ENCODE measurements around the gene CACNG1.
"Not testable (repeated sequence)": the region's sequence is repeated elsewhere in the genome, so short reads cannot be mapped to it uniquely, and the experiment has no call there.

The CACNG1 gene

DNA sequence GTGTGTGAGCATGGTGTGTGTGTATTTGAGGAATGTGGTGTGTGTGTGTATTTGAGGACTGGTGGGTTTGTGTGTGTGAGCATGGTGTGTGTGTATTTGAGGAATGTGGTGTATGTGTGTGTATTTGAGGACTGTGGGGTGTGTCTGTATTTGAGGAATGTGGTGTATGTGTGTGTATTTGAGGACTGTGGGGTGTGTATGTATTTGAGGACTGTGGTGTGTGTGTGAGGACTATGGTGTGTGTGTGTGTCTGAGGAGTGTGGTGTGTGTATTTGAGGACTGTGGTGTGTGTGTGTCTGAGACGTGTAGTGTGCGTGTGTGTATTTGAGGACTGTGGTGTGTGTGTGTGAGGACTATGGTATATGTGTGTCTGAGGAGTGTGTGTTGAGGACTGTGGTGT, 18.0 kb upstream of the CACNG1 start:
- DNase-seq, result no peak

DNA sequence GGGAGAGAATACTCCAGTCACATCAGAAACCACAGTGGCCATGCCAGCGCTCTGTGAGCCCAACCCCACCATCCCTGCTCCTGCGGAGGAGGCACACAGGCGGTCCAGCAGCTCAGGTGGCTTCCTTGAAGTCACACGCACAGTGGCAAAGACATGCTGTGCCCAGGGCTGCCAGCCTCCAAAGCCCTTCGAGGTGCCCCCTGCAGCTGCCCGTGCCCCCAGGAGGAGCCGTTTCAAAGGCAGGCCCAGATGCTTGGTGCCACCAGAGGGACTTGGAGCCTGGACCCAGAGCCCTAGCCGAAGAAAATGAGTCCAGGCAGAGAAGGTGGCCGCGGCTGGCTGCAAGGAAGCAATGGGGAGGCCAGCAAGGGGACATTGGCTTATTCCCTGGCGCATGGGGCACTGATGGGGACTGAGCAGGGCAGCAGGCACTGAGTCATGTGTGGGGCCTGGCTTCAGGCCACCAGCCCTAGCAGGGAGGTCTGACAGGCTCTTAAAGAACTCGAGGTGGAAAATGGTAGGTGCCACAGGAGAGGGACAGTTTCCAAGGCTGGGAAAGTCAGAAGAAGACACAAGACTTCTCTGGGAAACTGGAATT, 17.2 kb upstream of the CACNG1 start:
- no peak for DNase-seq

DNA sequence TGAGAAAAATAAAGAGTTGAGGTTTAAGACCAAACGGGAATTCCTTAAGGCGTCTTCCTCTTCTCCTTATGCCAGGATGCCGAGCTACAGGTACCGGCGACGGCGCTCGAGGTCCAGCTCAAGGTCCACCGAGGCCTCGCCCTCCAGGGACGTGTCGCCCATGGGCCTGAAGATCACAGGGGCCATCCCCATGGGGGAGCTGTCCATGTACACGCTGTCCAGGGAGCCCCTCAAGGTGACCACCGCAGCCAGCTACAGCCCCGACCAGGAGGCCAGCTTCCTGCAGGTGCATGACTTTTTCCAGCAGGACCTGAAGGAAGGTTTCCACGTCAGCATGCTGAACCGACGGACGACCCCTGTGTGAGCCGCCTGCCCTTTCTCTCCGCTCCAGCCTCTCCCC, 13.7 kb upstream of the CACNG1 start:
- DNase-seq, result no peak

GRCh38 chr17:67032382-67032781, 12.0 kb upstream of the CACNG1 start:
- no peak for DNase-seq

GRCh38 chr17:67032985-67033384, 11.4 kb upstream of the CACNG1 start:
- no peak for DNase-seq

DNA sequence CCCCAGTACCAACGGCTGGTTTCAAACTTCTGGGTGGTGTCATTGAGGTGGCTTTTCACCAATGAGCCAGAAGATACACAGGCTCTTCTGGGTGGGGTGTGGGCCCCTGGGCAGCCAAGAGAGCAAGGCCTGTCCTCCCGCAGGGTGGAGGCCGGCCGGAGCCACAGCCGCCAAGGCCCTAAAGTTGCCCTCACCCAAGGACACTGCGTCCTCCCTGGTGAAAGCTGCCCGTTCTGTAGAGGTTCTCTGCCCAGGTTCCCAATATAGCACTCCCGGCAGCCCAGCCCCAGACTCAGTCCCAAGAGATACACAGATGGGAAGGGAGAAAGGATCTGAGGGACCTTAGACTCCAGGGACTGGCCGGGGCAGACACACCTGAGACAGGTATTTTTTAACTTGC, 10.7 kb upstream of the CACNG1 start:
- no peak for DNase-seq

DNA sequence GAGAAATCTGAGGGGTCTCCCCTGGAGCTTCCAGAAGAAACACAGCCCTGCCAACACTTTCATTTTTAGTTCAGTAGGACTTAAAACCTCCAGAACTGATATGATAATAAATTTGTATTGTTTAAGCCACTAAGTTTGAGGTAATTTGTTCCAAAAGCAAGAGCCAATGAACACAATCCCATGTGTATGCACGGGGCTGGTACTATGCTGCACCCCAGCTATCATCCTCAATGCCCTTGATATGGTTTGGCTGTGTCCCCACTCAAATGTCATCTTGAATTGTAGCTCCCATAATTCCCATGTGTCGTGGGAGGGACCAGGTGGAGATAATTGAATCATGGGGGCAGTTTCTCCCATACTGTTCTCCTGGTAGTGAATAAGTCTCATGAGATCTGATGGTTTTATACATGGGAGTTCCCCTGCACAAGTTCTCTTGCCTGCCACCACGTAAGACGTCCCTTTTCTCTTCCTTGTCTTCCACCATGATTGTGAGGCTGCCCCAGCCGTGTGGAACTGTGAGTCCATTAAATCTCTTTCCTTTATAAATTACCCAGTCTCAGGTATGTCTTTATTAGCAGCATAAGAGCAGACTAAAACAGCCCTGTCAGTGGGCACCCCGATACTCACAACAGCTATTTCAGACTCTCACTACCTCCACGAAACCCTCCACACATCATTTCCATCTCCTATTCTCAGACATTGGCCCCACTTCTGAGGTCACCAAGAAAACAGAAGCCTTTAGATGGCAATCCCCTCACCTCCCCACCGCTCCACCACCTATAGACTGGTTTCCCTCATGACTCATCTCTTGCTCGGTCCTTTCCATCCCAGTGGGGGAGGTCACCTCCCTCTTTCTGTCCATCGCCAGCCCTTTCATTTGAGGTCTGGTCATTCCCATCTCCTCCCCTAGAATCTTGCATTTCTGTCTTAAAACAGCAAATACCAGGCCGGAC, 8.9 kb upstream of the CACNG1 start:
- no peak for DNase-seq

DNA sequence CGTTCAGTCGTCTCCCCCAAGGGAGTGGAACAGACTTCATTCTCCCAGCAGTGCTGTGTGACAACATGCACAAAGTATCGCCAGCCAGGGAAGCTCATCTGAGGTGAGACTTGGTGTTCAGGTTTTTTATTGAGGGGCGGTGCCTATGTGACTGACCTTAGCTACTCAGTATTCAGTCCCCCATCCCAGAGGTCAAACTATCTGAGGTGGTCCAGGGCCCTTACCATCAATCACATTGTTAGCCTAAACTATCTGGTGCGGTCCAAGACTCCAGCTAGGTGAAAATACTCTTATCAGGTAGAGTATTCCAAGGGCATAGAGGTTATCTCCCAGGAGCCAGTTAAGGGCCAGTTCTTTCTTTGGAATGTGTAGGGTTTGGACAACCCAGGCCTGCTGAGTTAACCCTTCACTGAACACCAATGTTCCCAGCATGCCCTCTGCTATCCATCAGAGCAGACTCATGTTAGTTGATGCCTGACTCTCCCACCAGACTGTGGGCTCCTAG, 5.4 kb upstream of the CACNG1 start:
- DNase-seq, result no peak

DNA sequence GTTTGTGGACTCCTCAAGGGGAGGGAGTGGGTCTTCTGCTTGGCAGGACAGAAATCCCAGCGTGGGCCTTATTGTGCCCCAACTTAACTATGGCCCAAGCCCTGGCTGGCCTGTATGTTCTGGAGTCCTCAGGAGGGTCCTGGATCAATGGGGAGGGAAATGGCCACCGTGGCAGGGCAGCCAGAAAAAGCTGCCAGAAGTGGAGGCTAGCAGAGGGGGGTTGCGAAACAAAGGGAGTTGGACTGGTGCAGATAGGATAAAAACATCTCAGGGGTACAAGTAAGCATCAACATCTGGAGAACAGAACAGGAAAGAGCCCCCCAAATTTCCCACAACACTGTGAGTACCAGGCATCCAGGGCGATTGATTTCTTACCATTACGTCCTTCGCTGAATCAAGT, 3.7 kb upstream of the CACNG1 start:
- DNase-seq, result no peak

DNA sequence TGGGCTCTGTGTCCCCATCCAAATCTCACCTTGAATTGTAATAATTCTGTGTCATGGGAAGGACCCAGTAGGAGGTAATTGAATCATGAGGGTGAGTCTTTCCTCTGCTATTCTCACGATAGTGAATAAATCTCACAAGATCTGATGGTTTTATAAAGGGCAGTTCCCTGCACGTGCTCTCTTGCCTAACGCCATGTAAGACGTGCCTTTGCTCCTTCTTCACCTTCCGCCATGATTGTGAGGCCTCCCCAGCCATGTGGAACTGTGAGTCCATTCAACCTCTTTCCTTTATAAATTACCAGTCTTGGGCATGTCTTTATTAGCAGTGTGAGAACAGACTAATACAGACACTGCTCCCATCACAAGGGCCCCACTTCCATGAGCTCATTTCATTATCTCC, 3.2 kb upstream of the CACNG1 start:
- not testable (repeated sequence) for DNase-seq

DNA sequence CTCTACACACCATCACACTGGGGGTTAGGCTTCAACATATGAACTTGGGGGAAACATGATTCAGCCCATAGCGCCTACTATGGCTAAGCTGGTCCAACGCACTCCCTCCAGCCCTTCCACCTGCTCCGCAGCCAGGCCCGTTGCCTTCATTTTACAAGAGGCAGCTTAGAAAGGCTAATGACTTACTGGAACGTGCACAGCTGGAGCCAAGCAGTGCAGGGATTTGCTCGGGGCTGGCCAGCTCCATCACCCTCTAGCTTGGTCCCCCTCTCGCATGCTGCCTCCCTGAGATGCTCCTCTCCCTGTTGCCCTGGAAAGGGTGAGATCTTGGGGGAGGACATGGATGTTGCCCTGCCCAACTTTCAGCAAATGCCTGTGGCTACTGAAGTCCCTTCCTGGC, 2.8 kb upstream of the CACNG1 start:
- no peak for DNase-seq

DNA sequence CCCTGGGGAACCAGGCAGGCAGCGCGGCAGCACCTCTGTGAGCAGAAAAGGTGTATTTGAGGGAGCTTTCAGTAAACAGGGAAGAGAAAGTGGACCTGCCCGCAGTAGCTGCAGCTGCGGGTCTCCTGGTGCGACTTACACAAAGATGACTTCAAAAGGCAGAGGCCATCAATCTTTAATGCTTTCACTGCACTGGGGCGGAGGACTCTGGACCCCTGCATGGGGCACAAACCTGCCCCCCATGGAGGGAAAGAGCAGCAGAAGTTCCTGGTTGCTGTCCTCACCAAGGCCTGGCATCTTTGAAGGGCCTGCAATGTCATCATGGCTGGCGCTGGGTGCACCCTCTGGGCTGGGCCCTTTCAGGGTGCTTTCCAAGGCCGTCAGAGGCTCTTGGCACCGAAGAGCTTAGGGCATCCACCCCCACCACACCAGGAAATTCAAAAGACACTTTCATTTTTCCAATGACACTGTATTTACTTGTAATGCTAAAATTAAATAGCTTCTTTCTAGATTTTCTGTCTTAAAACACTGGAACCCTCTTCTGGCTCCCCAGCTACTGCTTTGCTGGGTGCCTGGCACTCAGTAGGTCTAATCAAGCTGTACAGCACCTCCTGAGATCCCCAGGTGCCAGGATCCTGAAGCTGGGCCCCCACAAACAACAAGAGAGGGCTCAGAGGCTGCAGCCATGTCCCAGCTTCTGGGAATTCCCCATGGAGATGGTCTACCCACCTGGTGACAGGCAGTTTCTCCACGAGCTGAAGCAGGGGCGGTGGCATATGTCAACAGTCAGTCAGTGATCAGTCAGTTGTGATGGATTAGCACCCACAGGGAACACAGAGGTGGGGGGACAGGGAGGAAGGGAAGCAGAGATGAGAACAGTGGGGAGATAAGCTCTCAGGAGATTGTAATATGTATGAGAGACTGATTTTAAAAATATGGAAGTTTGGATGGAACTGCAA, 2.1 kb upstream of the CACNG1 start:
- no peak for DNase-seq

DNA sequence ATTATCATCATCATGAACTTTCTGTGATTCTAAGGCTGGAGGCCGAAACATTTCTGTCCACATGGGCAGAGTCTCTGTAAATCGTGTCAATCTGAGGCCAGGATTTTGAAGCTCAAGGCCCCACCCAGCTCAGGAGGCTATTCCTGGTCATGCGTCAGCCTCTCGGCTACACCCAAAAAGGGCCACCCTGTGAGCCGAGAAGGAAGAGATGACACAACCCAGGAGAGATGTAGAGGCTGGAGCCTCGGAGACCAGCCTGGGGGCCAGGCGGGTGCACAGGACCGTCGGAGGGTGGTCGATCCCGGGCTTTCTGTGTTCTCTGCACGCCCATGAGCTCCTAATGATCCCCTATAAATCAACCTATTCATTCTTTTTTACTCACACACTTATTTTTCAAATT, 1.1 kb upstream of the CACNG1 start:
- no peak for DNase-seq

DNA sequence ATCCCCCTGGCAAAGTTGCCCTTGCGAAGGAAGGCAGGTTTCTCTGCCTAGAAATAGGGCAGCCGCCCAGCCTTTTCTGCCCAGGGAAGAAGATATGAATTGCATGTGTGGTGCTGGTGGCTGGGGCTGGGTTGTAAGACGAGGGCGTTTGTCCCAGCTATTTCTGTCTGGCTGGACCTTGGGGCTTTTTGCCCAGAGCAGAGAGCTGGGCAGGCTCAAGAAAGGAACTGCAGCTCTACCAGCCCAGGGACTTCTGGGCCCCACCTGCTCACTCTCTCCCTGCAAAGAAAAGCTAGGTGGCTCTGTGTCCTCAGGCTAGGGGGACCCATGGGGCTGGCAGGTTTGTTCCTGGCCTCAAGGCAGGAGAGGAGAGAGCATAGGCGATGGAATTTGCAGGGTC, 586 bp downstream of the CACNG1 start:
- no peak for DNase-seq

DNA sequence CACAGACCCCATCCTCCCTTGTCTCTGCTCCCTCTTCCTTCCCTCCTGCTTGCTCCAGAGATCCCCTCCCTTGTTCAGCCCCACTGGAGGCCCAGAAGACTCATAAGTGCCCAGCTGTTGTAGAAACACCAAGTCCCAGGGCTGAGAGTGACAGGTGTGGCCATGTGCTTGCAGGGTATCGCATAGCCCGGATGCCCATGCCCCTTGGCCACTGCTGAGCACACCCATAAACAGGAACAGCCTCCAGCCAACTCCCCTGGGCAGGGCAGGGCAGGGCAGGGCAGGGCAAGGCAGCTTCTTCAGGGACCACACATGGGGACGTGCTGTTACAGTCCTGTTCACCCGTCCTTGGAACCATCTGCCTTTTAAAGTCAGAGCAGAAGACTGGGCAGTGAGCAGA, 2.0 kb downstream of the CACNG1 start:
- DNase-seq, result no peak

GRCh38 chr17:67047382-67047781, 3.0 kb downstream of the CACNG1 start:
- no peak for DNase-seq

GRCh38 chr17:67049025-67049739, 4.8 kb downstream of the CACNG1 start:
- DNase-seq, result no peak

DNA sequence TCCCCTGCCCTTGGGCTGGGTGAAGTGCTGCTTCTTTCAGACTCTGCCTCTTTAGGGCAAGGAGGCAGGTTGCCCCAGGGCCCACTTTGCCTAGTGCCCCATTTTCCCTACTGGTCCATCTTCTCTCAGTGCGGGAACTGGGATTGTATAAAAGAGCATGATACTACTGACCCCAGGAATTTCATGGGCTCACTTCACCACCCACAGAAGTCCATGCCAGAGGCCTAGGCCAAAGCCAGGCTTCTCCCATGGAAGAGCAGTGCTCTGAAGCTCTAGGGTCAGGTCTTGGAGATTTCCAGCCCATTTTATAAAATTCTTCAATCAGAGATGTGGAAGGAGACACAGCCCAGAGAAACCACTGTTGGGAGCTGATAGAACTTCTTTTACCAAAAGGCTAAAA, 5.7 kb downstream of the CACNG1 start:
- no peak for DNase-seq

- no peak for DNase-seq
These were observed 6.3 kb downstream of the CACNG1 start for GRCh38 chr17:67050471-67051154.

DNA sequence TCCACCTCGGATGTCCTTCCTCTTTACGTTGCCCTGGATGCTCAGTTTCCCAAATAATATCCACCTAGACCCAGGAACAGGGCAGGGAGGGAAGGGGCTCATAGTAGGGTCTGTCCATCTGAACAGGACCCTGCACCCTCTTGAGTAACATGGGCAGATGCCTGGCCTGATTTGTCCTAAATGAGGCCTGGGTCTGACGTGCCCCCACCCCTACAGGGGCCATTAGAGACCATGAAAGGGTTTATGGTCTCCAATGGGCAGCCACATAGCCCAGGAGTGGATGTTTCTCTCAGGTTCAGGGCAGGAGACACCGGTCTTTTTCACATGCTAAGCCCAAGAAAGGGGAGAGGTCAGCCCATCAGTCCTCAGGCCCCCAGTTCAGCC, 6.8 kb downstream of the CACNG1 start:
- DNase-seq, result no peak

GRCh38 chr17:67051837-67052236, 7.5 kb downstream of the CACNG1 start:
- DNase-seq, result no peak

Data from stimulated activated CD4-positive, alpha-beta T cell treated with anti-CD3 and anti-CD28 coated beads, Interleukin-4, amount 100 ng/mL, for 4 hours (primary cell).